Measurements from ENCODE around the gene SORBS1. TPM values are rescaled to one million over a fixed set of nuclear protein-coding genes. Genes with fewer than 3 reads are reported as not detected.

Gene SORBS1
- total and polyA plus RNA-seq, 2 experiments from 2014 or later = 11.0 to 20.6 TPM

- TF ChIP-seq CTCF (IDR thresholded peaks at IDR 0.05; ENCODE audit: low read depth, low read length) = no peak
- H3K9me3 ChIP-seq (ENCODE audit: low read depth) = no peaks in the 10 kb centered on the region
- no peak overlapping the region for H3K4me3 ChIP-seq
- H3K36me3 ChIP-seq = no peaks in the 10 kb centered on the region
- DNase-seq (ENCODE audit: low read depth in 1 of 2, low spot score in 1 of 2) = no peak
- H3K27ac ChIP-seq = peak overlapping the region; percentile 47
- no peaks in the 10 kb centered on the region for H3K27me3 ChIP-seq
- peaks cover 44% of the 10 kb centered on the region for H3K4me1 ChIP-seq (ENCODE audit: low read depth)
These were observed 257.2 kb downstream of the SORBS1 start for GRCh38 chr10:95303950-95304349.

GRCh38 chr10:95303535-95303934 lies 257.6 kb downstream of the SORBS1 start:
- H3K27ac ChIP-seq = peak overlapping the region; percentile 47
- no peaks in the 10 kb centered on the region for H3K36me3 ChIP-seq
- TF ChIP-seq CTCF (IDR thresholded peaks at IDR 0.05; ENCODE audit: low read depth, low read length) = no peak
- no peaks in the 10 kb centered on the region for H3K27me3 ChIP-seq
- H3K4me3 ChIP-seq = no peak overlapping the region
- DNase-seq (ENCODE audit: low read depth in 1 of 2, low spot score in 1 of 2) = peak in 1 of 2 donors; percentile 88
- H3K4me1 ChIP-seq (ENCODE audit: low read depth) = peaks cover 40% of the 10 kb centered on the region
- H3K9me3 ChIP-seq (ENCODE audit: low read depth) = no peaks in the 10 kb centered on the region

DNA sequence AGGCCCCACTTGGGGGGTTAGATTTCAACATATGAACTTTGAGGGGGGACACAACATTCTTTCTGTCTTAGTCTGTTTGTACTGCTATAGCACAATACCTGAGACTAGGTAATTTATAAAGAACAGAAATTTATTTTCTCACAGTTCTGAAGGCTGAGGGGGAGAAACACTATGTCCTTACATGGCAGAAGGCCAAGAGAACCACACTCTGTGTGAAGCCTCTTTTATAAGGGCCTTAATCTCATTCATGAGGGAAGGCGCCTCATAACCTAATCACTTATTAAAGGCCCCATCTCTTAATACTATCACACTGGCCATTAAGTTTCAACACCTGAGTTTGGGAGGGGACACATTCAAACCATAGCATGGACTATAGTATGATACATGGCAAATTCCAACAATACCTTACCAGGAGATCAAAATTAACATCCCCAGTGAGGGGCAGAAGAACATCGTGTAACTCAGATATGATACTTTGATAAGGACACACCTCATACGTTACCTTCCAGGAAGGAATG lies 261.1 kb downstream of the SORBS1 start:
- Histone ChIP-seq H3K27ac (no peak overlapping the region), H3K36me3 (no peaks in the 10 kb centered on the region), H3K4me3 (no peak overlapping the region), H3K27me3 (peaks cover 1% of the 10 kb centered on the region), H3K9me3 (ENCODE audit: low read depth) (no peaks in the 10 kb centered on the region), H3K4me1 (ENCODE audit: low read depth) (peaks cover 38% of the 10 kb centered on the region)
- no peak for DNase-seq (ENCODE audit: low read depth in 1 of 2, low spot score in 1 of 2)
- no peak for TF ChIP-seq CTCF (IDR thresholded peaks at IDR 0.05; ENCODE audit: low read depth, low read length)

- TF ChIP-seq CTCF (IDR thresholded peaks at IDR 0.05; ENCODE audit: low read depth, low read length) = no peak
These were observed 263.8 kb downstream of the SORBS1 start for GRCh38 chr10:95297402-95297801.

DNA sequence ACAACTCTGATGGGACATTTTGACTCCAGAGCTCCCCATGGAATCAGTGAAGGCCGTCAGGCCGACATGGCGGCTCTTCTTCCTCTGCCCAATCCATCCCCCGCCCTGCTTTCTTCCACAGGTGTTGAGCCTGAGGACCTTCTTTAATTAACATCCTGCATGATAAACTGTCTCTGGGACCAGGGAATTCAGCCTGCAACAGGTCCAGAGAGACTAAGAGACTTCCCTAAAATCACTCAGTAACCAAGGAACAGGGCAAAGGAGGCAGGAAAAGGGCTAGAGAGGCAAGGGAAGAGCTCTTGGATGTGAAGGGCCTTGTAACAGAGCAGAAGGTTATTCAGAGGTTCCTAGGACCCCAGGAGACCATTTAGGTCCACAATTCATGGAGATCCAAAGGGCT lies 264.4 kb downstream of the SORBS1 start:
- peaks cover 22% of the 10 kb centered on the region for H3K4me1 ChIP-seq (ENCODE audit: low read depth)
- no peaks in the 10 kb centered on the region for H3K9me3 ChIP-seq (ENCODE audit: low read depth)
- peaks cover 6% of the 10 kb centered on the region for H3K27me3 ChIP-seq
- no peaks in the 10 kb centered on the region for H3K36me3 ChIP-seq
- H3K27ac ChIP-seq = peak overlapping the region; percentile 42
- no peak for TF ChIP-seq CTCF (IDR thresholded peaks at IDR 0.05; ENCODE audit: low read depth, low read length)
- no peak overlapping the region for H3K4me3 ChIP-seq
- DNase-seq (ENCODE audit: low read depth in 1 of 2, low spot score in 1 of 2) = no peak

More at GRCh38 chr10:95297402-95297801, 263.8 kb downstream of the SORBS1 start:
- Histone ChIP-seq H3K36me3 (no peaks in the 10 kb centered on the region), H3K9me3 (ENCODE audit: low read depth) (no peaks in the 10 kb centered on the region), H3K27ac (peak overlapping the region; percentile 42), H3K4me3 (no peak overlapping the region), H3K27me3 (peaks cover 6% of the 10 kb centered on the region), H3K4me1 (ENCODE audit: low read depth) (peaks cover 22% of the 10 kb centered on the region)
- peak in 1 of 2 donors; percentile 58 for DNase-seq (ENCODE audit: low read depth in 1 of 2, low spot score in 1 of 2)
